Measurements from ENCODE around the gene FHL2. TPM values are rescaled to one million over a fixed set of nuclear protein-coding genes. Genes with fewer than 3 reads are reported as not detected.

Gene FHL2
- 10 to 100 TPM; 23.3 to 88.3 (median 33.6) TPM for total RNA-seq

- no peak for DNase-seq (ENCODE audit: low spot score)
- ATAC-seq (ENCODE audit: low FRiP score), result peak; percentile 91
- TF ChIP-seq CTCF (IDR thresholded peaks at IDR 0.05), result no peak
These were observed at the start of gene FHL2 for GRCh38 chr2:105398336-105399206. FHL2 (minus strand) TSS chr2:105399051; CDS start chr2:105386516, 12,535 bp downstream.

- ATAC-seq (ENCODE audit: low FRiP score) (no peak), DNase-seq (ENCODE audit: low spot score) (no peak)
- no peak for TF ChIP-seq CTCF (IDR thresholded peaks at IDR 0.05)
These were observed 48.6 kb upstream of the FHL2 start for GRCh38 chr2:105447476-105447875.

GRCh38 chr2:105446501-105446900, 47.6 kb upstream of the FHL2 start:
- DNase-seq (ENCODE audit: low spot score) (no peak), ATAC-seq (ENCODE audit: low FRiP score) (no peak)
- TF ChIP-seq CTCF (IDR thresholded peaks at IDR 0.05), result no peak

- no peak for TF ChIP-seq CTCF (IDR thresholded peaks at IDR 0.05)
- no peak for DNase-seq (ENCODE audit: low spot score)
These were observed 47.1 kb upstream of the FHL2 start for GRCh38 chr2:105445976-105446375.

GRCh38 chr2:105445498-105445897, 46.6 kb upstream of the FHL2 start:
- ATAC-seq (ENCODE audit: low FRiP score) (no peak), DNase-seq (ENCODE audit: low spot score) (no peak)
- TF ChIP-seq CTCF (IDR thresholded peaks at IDR 0.05), result no peak

More at GRCh38 chr2:105445976-105446375, 47.1 kb upstream of the FHL2 start:
- ATAC-seq (ENCODE audit: low FRiP score), result no peak

GRCh38 chr2:105443617-105444598, 45.1 kb upstream of the FHL2 start:
- no peak for TF ChIP-seq CTCF (IDR thresholded peaks at IDR 0.05)
- ATAC-seq (ENCODE audit: low FRiP score) (no peak), DNase-seq (ENCODE audit: low spot score) (no peak)

All from omental fat pad (tissue), 4 donors.